Lung microvascular endothelial cell (primary cell): ENCODE data around the gene CEP57L1. TPM values are rescaled to one million over a fixed set of nuclear protein-coding genes. Genes with fewer than 3 reads are reported as not detected.

Source experiments
- DNase-seq, 2 donors: peaks; one replicate each; pipeline versions ENCODE4 v3.0.0 to v3.0.0-alpha.2; 2010; ENCODE audit warnings: low read depth in 2 of 2
- total RNA-seq: library from RNA; depleted of rRNA; stranded (reverse); fragments of >200 nt; gene quantifications from 2 replicates; pipeline ENCODE4 v1.2.1, GENCODE V29; 2014

CEP57L1 gene
- 11.1 and 12.9 TPM in 2 replicates for total RNA-seq

DNA sequence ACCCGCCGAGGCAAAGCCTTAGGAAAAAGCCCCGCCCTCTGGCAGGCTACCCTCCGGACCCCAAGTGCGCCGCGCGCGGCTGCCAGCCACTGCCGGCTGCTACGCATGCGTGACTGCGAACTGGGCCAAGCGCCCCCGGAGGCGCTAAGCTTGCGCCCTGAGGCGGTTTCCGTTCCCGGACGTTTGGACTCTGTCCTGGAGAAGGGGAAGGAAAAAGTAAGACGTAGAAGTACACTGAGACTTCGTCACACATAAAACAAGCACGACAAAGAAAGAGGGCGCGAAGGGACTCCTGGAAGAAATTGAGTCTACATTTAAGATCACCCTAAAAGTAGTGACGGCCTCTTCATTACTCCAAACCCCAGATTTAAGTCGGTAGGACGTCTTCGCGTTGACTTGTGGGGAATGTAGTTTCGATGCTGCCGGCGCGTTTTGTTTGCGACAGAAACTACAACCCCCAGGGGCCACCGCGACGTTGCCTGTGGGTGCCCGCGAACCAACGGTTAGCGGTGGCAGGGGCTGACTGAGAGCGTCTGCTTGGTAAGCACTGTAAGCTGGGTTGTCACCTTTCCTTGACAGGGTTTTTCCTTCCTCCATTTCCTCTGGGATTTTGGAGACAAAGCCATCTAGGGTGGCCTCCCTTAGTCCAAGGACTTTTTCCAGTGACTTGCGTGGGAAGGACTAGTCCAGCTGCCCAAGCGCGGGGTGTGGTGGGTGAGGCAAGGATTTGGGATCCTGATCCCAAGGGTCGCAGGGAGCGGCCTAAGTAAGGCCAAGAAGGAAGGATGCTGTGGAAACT, at the start of gene CEP57L1:
TSS of gene CEP57L1 (plus strand) at position 472 of the 799 bp plus-strand sequence. CDS start 49,715 bp downstream, outside the sequence.
- peak; percentile 98 for DNase-seq

DNA sequence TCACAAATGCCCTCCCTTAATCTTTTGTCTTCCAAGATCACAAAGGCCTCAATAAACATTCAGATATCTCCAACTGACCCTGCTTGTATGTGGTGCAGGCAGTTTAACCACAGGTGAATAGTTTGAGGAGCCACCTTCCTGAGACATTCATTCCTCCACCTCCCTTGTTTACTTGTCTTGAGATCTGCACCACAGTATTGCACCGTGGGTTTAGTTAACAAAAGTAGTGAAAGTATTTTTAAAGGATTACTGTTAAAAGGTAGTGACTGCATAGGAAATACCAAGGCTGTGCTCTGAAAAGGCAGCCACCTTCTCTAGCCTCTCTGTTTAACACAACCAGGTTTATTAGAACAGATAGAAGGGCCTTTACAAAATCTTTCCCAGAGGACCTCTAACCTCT, 47.1 kb upstream of the CEP57L1 start:
- DNase-seq = no peak

DNA sequence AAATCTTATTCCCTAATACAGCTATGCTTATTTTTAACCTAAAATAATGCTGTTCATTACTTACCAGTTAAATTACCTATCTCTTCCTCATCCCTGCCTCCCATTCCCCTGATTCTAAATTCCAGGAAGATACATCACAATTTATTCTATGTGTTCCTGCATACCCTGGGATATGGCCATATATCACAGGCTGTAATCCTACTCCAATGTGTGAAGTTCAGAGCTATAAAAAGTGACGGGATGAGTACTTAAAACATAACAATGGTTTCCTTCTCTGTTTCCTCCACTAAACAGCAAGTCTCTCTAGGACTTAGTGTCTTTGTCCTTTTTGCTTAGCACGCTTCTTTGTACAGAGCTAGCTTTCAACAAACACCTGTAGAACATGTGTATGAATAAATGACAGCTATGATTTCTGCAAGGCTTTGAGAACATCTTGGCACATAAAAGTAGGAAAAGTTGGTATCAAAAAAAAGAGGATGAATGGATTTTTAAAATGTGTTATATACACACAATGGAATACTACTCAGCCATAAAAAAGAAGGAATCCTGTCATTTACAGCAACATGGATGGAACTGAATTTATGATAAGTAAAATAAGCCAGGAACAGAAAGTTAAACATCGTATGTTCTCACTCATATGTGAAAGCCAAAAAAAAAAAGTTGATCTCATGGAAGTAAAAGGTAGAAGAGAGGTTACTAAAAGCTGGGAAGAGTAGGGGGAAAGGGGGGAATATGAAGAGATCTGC, 46.5 kb upstream of the CEP57L1 start:
- DNase-seq = no peak

DNA sequence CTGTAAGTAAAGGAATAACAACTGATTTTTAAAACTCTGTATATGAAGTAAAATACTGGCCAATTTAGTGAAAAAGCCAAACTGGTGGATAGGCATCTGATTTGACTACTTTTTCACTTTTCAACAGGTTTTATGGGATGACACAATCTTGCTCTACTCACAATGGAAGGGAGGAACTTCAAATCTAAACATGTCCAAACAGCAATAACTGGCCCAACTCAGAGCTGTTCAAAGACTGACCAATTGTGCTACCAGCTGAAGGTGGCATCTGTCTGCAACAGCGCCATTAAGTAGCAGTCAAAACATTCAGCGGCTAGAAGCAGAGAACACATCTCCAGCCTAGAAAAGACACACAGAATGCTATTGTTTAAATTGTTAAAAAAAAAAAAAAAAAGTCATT, 45.3 kb upstream of the CEP57L1 start:
- no peak for DNase-seq

DNA sequence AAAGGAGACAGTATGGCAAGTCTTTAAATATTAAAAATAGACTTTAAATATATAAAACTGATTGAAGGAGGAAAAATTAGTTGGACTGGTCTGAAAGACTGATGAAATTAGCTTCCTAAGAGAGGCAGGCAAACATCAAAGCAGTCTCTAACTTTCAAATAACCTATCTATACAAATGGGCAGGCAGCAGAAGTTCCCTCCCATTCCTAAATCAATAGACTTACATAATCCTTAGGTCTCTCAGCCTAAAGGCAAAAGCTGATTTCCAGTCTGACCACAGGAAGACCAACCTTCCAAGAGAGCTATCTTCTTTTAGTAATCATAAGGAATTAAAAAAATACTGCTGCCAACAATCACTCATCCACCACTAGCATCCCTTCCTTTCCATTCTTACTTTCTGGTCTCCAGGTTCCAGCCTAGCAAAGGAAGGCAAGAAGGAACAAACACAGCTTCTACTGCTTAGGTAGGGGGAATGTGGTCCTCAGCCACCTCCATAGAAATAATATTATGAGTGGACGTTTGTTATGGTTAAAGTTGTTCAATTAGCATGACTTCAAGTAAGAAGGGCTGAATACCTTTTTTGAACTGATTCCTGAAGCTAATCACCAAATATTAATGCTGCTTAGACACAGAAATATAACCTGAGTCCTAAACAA, 44.7 kb upstream of the CEP57L1 start:
- DNase-seq = no peak

DNA sequence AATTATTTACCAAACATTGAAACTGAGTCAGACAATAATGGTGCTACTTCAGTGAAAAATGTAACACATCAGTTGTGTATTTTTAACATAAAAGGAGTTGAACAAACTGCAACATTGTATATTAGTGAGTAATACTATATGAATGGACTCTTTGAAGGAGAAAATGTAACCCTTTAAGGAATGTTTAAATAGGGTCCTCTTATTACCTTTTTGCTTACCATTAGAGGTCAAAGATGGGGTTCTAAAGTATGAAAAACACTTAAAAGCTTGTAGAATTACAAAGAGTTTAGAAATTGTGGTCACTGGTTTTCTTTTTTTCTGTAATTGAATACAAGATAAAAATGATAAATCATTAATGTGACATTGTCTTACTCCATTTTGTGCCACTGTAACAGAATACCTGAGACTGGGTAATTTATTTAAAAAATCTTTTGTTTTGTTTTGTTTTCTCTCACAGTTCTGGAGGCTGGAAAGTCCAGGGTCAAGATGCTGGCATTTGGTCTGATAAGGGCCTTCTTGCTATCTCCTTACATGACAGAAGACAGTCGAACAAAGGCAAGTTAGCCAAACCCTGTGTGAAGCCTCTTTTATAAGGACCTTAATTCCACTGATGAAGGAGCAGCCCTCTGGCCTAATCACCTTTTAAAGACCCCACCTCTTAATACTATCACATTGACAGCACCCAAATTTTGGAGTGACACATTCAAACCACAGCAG, 43.8 kb upstream of the CEP57L1 start:
- no peak for DNase-seq

DNA sequence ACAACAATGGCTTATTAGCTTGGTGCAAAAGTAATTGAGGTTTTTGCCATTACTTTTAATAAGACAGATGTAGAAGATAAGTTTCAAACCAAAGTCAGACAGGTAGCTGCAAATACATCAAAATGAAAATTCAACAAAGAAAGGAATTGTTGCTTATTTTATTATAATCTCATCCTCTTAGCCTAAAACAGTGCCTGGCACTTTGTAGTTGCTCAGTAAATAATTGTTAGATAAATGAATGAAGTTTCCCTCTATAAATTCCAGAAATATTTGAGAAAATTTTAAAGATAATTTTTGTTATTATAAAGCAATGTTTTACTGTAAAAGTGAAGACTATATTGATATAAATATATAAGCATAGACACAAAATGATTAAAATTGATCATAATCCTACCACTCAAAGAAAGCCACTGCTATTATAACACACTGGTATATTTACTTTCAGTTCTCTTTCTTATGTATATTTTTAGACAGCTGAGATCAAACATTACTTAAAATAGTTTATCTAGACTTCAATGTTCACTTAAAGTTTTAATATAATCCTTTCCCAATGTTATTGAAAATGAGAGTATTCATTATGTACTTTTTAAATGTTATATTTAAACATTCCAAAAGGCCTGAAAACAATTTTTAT, 43.2 kb upstream of the CEP57L1 start:
- DNase-seq = no peak

DNA sequence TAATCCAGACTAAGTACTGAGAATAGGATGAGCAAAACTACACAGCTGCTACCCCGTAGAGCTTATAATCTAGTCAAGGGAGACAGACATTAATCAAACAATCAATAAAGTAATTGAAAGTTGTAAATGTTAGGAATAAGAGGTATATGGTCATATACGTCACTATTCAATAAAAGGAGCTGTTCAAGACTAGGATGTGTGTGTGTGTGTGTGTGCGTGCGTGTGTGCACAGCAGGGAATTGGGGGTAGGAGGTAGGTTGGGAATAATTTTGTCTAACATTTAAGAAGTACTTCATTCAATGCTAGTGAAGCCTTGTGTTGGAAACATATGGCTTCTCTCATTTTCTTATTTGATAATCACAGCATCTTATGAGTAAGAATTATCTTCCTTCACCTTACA, 42.5 kb upstream of the CEP57L1 start:
- no peak for DNase-seq

DNA sequence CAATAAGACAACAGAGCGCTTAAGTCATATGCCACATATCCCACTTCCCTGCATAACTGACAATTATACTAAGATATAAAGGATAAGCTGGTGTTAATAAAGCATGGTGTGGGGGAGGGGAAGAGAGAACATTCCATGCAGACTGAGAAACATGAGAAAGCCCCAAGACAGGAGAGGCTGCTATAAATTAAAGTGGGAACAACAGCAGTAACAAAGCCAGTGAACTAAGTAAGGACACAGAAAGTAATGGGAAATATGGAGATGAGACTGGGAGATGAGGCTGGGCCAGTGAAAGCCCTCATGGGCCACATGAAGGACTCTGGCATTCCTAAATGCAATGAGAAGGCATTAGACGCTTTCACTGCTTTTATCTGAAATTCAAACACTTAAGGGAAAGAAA, 42.0 kb upstream of the CEP57L1 start:
- DNase-seq = no peak

DNA sequence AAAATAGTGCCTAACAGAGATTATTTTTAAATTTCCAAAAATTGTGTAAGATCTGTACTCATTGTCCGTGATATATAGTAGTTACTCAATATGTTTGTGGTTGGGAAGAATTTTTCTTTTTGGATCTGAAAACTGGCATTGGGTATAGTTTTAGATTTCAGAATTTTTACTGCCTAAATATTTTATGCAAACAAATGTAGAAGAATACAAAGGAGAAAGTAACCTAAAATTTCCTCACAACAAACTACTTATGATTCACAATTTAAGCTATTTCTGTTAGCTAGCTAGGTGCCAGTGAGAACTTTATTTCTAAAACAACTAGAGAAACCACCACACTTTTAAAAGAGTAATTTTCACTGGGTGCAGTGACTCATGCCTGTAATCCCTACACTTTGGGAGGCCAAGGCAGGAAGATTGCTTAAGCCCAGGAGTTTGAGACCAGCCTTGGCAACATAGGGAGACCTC, 39.5 kb upstream of the CEP57L1 start:
- no peak for DNase-seq

DNA sequence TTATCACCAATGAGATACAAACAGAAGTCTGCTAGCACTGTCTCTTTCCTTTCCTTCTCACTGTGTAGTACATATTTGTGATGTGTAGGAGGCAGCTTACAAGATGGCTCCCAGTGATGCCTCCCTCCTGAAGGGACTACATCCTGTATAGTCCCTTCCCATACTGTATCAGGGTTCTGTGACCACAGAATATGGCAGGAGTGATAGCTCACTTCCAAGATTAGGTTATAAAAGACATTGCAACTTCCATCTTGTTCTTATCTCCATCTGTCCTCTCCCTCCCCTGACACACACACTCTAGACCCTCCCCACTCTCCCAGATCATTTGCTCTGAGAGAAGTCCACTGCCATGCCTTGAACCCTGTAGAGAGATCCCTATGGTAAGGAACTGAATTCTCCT, 38.6 kb upstream of the CEP57L1 start:
- DNase-seq = no peak

DNA sequence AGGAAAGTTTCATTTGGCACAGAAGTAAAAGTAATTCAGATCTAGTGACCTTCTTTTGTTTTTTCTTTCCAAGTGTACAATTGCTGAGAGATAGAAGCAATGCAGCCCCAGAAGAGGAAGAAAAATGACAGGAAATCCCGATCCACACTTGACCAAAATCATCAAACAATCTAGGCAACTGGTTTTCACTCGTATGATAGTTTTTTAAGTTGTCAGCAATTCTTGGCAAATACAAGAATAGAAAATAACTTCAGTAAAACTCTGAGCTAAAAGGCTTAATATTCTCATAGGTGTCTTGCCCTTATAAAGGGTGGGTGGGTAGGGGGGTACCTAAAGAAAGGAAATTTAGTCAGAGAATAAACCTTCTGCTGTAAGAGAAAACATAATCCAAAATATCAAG, 36.7 kb upstream of the CEP57L1 start:
- DNase-seq = peak in 1 of 2 donors; percentile 1

DNA sequence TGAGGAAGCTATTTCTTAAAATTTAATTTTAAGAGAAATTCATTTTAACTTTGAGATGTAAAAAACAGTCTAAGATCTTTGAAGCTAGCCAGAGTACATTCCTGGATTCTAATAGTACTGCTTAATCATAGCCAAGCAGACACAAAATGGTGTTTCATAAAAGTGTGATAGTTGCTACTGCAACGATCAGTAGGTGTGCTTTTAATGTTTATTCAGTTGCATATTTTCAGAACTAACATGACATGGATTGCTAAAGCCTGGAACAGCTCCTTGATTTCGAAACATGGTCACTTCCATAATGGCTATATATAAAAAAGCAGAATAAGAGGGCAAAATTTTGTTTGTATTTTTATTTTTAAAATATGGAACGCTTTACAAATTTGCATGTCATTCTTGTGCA, 36.2 kb upstream of the CEP57L1 start:
- peak in 1 of 2 donors; percentile 33 for DNase-seq

DNA sequence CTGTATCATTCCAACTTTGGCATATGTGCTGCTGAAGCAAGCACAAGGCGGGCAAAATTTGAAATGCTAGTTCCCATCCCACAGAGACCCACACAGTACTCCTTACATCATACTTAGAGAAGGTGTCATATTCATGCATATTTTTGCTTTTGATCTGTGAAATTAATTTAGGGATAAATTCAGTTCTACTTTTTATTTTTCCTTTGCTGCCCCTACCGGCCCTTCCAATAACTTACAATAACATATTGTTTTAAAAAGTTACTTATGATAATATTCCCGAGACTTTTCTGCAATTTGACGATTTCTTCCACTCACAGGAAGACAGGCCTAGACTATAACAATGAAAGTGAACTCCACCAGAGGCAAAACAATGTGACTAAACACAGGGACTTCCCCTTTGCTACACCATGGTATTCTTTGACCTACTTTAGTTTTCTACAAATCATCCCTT, 35.7 kb upstream of the CEP57L1 start:
- peak; percentile 82 to 94 for DNase-seq

DNA sequence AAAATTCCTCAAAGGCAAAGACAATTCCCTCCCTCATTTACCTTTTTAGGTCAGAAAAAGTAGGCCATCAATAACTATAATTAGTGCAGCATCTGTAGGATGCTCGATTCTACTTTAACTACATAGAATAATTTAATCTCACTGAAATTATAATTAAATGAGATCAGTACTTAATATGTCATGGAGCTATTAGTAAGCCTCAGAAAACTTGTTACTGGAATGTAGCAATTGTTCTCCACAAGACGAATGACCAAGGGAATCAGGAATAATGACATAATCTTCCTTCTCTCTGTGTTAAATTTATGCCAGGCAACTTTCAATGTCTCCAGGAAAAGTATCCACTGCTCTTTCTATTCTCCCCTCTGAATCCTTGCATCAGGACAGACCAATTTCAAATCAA, 34.7 kb upstream of the CEP57L1 start:
- DNase-seq = peak in 1 of 2 donors; percentile 71

DNA sequence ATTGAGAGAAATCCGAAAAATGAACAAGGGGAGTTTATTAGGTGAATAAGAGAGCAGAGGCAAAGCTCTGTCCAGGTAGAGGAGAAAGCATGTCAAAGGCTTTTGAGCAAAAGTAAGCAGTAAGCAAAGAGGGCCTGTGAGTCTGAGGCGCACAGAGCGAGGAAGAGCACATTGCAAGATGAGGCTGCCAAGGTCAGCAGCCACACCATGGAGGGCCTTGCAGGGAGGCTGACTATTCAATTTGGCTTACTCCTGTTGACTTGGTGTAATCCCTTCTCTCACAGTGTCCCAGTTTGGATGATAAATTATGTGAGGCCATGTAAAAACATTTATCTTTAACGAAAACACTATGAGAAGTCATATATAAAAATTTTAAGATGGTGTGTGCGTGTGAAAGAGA, 33.1 kb upstream of the CEP57L1 start:
- DNase-seq = no peak

DNA sequence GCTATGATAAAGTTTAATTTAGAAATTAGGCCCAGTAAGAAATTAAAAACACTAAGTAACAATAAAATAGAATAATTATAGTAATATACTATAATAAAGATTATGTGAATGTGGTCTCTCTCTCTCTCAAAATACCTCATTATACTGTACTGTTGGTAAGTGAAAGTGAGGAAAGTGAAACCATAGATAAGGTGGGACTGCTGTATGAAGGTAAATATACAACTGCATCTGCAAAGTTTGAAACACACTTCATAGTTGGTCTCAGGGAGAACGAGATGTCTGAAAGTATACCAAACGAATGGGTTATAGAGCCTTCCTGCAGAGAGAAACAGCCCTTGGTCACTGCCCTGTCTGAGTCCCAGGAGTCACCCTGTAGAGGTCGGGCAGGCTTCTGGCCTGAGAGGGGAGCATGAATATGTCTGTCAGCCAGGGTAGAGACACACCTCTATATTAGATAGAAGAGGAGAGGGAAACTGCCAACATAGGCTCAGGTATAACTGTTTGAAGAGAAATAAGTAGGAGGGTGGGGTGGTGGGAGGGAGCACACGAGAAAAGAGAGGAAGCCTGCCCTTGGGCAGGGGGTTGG, 32.4 kb upstream of the CEP57L1 start:
- DNase-seq = no peak

DNA sequence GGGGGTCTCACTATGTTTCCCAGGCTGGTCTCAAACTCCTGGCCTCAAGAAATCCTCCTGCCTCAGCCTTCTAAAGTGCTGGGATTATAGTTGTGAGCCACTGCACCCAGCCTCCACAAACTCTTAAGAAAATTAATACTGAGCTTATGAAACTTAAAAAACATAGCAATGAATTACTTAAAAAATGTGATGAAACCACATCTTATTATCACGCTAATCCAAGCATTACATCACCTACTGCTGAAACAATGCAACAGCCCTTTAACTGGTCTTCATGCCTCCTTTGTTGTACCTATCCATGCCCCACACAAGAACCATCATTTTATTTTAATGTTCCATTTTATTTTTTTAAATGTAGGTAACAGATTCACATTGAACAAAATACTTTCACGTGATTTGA, 25.6 kb upstream of the CEP57L1 start:
- DNase-seq = no peak

DNA sequence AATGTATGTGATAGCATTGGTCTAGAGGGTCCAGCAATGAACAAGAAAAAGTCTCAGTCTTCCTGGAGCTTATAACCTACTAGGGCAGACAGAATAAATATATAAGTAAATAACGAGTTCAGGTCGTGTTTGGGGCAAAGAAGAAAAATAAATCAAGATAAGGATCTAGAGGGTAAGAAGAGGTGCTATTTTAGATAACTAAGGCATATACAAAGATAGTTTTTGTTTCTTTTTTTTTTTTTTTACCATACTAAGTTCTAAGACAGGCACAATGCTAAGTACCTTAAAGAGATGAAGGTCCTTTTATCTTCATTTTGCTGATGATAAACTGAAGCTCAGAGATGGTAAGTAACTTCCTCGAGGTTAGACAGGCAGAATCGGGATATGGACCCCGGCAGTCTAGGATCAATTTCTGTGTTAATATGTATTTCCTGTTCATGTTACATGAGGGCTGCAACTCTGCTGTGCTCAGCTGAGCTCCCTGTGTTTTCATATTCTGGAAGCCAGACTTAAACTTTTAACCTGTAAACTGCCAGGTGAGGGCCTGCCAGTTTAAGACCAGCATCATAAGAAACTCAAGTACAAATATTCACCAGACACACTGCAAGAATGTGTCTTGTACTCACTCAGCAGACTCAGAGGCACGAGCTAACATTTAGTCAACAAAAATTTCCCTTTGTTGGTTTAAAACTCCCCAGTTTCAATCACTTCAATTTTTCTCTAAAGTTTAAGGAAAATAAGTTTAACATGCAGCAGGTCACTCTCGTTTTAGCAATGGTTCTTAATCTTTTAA, 24.0 kb upstream of the CEP57L1 start:
- no peak for DNase-seq
